GM12878 (cell line): Measurements from ENCODE around the gene UNC13B.

Experiments used
- ATF2 ChIP-seq: IDR thresholded peaks from 2 replicates; pipeline ENCODE4 v1.6.1; 2012; ENCODE audit warnings: low read length, inconsistent platforms
- CHD1 ChIP-seq: IDR thresholded peaks from 2 replicates; pipeline ENCODE4 v1.6.1; 2012; ENCODE audit warnings: low read depth, low read length, improper control_type of control experiment
- CREM ChIP-seq: IDR thresholded peaks from 2 replicates; pipeline ENCODE4 v1.6.1; 2014; ENCODE audit warnings: antibody characterized with exemption, low read depth
- CTCF ChIP-seq, 3 experiments: IDR thresholded peaks in 2 of 3; conservative IDR thresholded peaks in 1 of 3; 2 replicates each; pipeline ENCODE4 v1.5.1; 2011; ENCODE audit warnings: low read depth in 3 of 3, low read length in 3 of 3, mild to moderate bottlenecking in 3 of 3, control low read depth in 2 of 3, moderate library complexity in 2 of 3, inconsistent platforms in 1 of 3, mixed read lengths in 1 of 3; ENCODE audit not compliant: control insufficient read depth in 2 of 3, insufficient read depth in 1 of 3; ENCODE audit errors: extremely low read depth in 1 of 3
- EGR1 ChIP-seq, 2 experiments: IDR thresholded peaks; 1 replicate in 1 of 2; 2 replicates in 1 of 2; pipeline ENCODE4 v1.6.1; 2011 to 2012; ENCODE audit warnings: low read depth in 2 of 2, low read length in 2 of 2, borderline replicate concordance in 1 of 2, mild to moderate bottlenecking in 1 of 2, moderate library complexity in 1 of 2
- HCFC1 ChIP-seq: fragments of 150-350 bp; IDR thresholded peaks from 2 replicates; pipeline ENCODE4 v1.6.1; 2014; ENCODE audit warnings: low read length
- JUNB ChIP-seq: IDR thresholded peaks from 2 replicates; pipeline ENCODE4 v1.6.1; 2016; ENCODE audit warnings: antibody characterized with exemption, mild to moderate bottlenecking
- MAX ChIP-seq: IDR thresholded peaks from 2 replicates; pipeline ENCODE4 v1.6.1; 2012; ENCODE audit warnings: low read depth, low read length, improper control_type of control experiment
- POLR2A ChIP-seq: IDR thresholded peaks from 2 replicates; pipeline ENCODE4 v1.6.1; 2011; ENCODE audit warnings: low read depth, mild to moderate bottlenecking, low read length
- POLR2AphosphoS5 ChIP-seq: IDR thresholded peaks from 2 replicates; pipeline ENCODE4 v1.6.1; 2011; ENCODE audit warnings: mild to moderate bottlenecking, low read length, inconsistent platforms
- RFX5 ChIP-seq: IDR thresholded peaks from 2 replicates; pipeline ENCODE4 v1.6.1; 2011; ENCODE audit warnings: low read depth, low read length, improper control_type of control experiment
- SREBF2 ChIP-seq: IDR thresholded peaks from 2 replicates; pipeline ENCODE4 v1.6.1; 2012; ENCODE audit warnings: mild to moderate bottlenecking, low read length
- TF ChIP-seq, protein P1 (sequence below): IDR thresholded peaks from 2 replicates; pipeline ENCODE4 v1.6.1; 2011; ENCODE audit warnings: mild to moderate bottlenecking, low read depth, low read length, moderate library complexity; ENCODE audit not compliant: insufficient replicate concordance

DNA sequence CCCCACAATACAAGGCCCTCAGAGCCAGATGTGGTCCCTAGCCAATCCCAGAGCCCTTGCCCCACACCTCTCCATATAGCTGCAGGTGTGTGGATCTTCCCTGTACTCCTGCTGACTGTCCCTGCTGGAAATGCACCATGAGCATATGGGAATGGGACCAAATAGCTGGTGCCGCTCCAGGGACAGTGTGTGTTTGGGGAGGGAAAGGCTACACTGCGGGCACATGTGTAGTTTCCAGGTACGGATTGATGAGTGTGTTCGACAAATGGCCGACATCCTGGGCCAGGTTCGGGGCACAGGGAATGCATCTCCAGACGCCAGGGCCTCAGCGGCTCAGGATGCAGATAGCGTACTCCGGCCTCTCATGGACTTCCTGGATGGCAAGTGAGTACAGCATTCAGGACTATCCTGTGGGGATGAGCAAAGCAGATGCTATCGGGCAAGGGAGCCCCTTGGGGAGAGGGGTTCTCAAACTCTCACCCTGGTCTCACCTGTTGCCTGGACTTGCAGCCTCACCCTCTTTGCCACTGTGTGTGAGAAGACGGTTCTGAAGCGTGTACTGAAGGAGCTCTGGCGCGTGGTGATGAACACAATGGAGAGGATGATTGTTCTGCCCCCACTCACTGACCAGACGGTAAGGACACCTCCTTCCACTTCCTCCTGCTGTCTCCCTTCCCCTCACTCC is 237.0 kb downstream of the UNC13B start:
- TF ChIP-seq POLR2A (no peak), RFX5 (no peak), SREBF2 (no peak), CTCF (IDR thresholded peaks at IDR 0.05 in 2 of 3, conservative IDR thresholded peaks at IDR 0.05 in 1 of 3; ENCODE audit: control insufficient read depth in 2 of 3, extremely low read depth in 1 of 3, insufficient read depth in 1 of 3, low read depth in 3 of 3, low read length in 3 of 3) (no peak), ATF2 (no peak), EGR1 (IDR thresholded peaks at IDR 0.05; ENCODE audit: borderline replicate concordance in 1 of 2, low read depth in 2 of 2, low read length in 2 of 2) (no peak), JUNB (no peak), CREM (no peak), HCFC1 (no peak), CHD1 (no peak), POLR2AphosphoS5 (no peak), MAX (no peak)
- TF ChIP-seq, protein P1, sequence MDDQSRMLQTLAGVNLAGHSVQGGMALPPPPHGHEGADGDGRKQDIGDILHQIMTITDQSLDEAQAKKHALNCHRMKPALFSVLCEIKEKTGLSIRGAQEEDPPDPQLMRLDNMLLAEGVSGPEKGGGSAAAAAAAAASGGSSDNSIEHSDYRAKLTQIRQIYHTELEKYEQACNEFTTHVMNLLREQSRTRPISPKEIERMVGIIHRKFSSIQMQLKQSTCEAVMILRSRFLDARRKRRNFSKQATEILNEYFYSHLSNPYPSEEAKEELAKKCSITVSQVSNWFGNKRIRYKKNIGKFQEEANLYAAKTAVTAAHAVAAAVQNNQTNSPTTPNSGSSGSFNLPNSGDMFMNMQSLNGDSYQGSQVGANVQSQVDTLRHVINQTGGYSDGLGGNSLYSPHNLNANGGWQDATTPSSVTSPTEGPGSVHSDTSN, result no peak
